HL-60/S4 treated with retinoic acid at 250 ng/mL for 4 days and 3 days (cell line): Measurements from ENCODE around the gene TNXB.
"Not testable (repeated sequence)": the region's sequence is repeated elsewhere in the genome, so short reads cannot be mapped to it uniquely, and the experiment has no call there.

ENCODE experiments used
- in situ Hi-C: fragments of 300-500 bp; cut with MboI; formaldehyde crosslinking; loops from 2 replicates; pipeline ENCODE4 v1.7.0; 2022; ENCODE audit warnings: low sequenced_read_pairs

Gene TNXB

GRCh38 chr6:32086661-32087573 is 22.2 kb downstream of the TNXB start:
- in situ Hi-C loops: no loop called here

- in situ Hi-C loops: no loop called here
Measured at GRCh38 chr6:32085759-32086459, 23.2 kb downstream of the TNXB start.

- in situ Hi-C loops: no loop called here
Measured at GRCh38 chr6:32084780-32085179, 24.4 kb downstream of the TNXB start.

GRCh38 chr6:32083812-32084768 is 25.0 kb downstream of the TNXB start:
- in situ Hi-C loops: no loop called here

GRCh38 chr6:32082935-32083334 is 26.2 kb downstream of the TNXB start:
- in situ Hi-C loops: no loop called here

GRCh38 chr6:32082478-32082877 is 26.7 kb downstream of the TNXB start:
- in situ Hi-C loops: no loop called here

- in situ Hi-C loops: no loop called here
Measured at GRCh38 chr6:32081168-32081990, 27.8 kb downstream of the TNXB start.

- in situ Hi-C loops: no loop called here
Measured at GRCh38 chr6:32079566-32080290, 29.4 kb downstream of the TNXB start.

- in situ Hi-C loops: no loop called here
Measured at GRCh38 chr6:32076321-32076809, 32.8 kb downstream of the TNXB start.

GRCh38 chr6:32075781-32076180 is 33.4 kb downstream of the TNXB start:
- in situ Hi-C loops: no loop called here

GRCh38 chr6:32074996-32075532 is 34.1 kb downstream of the TNXB start:
- in situ Hi-C loops: no loop called here

- in situ Hi-C loops: no loop called here
Measured at GRCh38 chr6:32073613-32074012, 35.5 kb downstream of the TNXB start.

GRCh38 chr6:32073101-32073500 is 36.0 kb downstream of the TNXB start:
- in situ Hi-C loops: no loop called here

GRCh38 chr6:32070814-32071543 is 38.2 kb downstream of the TNXB start:
- in situ Hi-C loops: no loop called here

GRCh38 chr6:32069878-32070515 is 39.1 kb downstream of the TNXB start:
- in situ Hi-C loops: no loop called here

GRCh38 chr6:32069460-32069859 is 39.7 kb downstream of the TNXB start:
- in situ Hi-C loops: no loop called here

- in situ Hi-C loops: no loop called here
Measured at GRCh38 chr6:32068867-32069266, 40.3 kb downstream of the TNXB start.

- in situ Hi-C loops: not testable (repeated sequence)
Measured at GRCh38 chr6:32068315-32068714, 40.8 kb downstream of the TNXB start.
